GM23248 (cell line): Measurements from ENCODE around the gene FCHO1. TPM values are rescaled to one million over a fixed set of nuclear protein-coding genes. Genes with fewer than 3 reads are reported as not detected.

Experiments used
- DNase-seq: peaks from one replicate; pipeline ENCODE4 v3.0.0-alpha.2; 2015
- H2AFZ ChIP-seq: fragments of 200-600 bp; sonication (generic); 2 replicates; pipeline ENCODE4 v1.6.1; 2016; ENCODE audit warnings: antibody characterized with exemption
- H3F3A ChIP-seq: fragments of 200-600 bp; sonication (generic); 2 replicates; pipeline ENCODE4 v1.6.1; 2016; ENCODE audit warnings: mild to moderate bottlenecking, antibody characterized with exemption, mixed run types; ENCODE audit not compliant: insufficient read depth
- H3K27ac ChIP-seq: fragments of 200-600 bp; sonication (generic); 2 replicates; pipeline ENCODE4 v1.5.1; 2016; ENCODE audit warnings: mild to moderate bottlenecking
- H3K27me3 ChIP-seq: fragments of 200-600 bp; sonication (generic); replicated peaks from 2 replicates; pipeline ENCODE4 v1.6.1; 2016; ENCODE audit warnings: mild to moderate bottlenecking; ENCODE audit not compliant: insufficient read depth
- H3K36me3 ChIP-seq: fragments of 200-600 bp; sonication (generic); 2 replicates; pipeline ENCODE4 v1.6.1; 2016; ENCODE audit warnings: low read depth, mild to moderate bottlenecking
- H3K4me1 ChIP-seq: fragments of 200-600 bp; sonication (generic); 2 replicates; pipeline ENCODE4 v1.6.1; 2016; ENCODE audit warnings: mild to moderate bottlenecking; ENCODE audit not compliant: insufficient read depth
- H3K4me2 ChIP-seq: fragments of 200-600 bp; sonication (generic); one replicate; pipeline ENCODE4 v1.6.1; 2016; ENCODE audit warnings: mild to moderate bottlenecking; ENCODE audit not compliant: unreplicated experiment
- H3K4me3 ChIP-seq: fragments of 200-600 bp; sonication (generic); 2 replicates; pipeline ENCODE4 v1.5.1; 2016; ENCODE audit warnings: mild to moderate bottlenecking
- H3K79me2 ChIP-seq: fragments of 200-600 bp; sonication (generic); 2 replicates; pipeline ENCODE4 v1.6.1; 2016; ENCODE audit warnings: mild to moderate bottlenecking; ENCODE audit not compliant: insufficient read depth
- H3K9ac ChIP-seq: fragments of 200-600 bp; sonication (generic); 2 replicates; pipeline ENCODE4 v1.6.1; 2016; ENCODE audit warnings: mild to moderate bottlenecking
- H3K9me2 ChIP-seq: fragments of 200-600 bp; sonication (generic); 2 replicates; pipeline ENCODE4 v1.6.1; 2016; ENCODE audit warnings: mixed run types, mild to moderate bottlenecking, moderate library complexity; ENCODE audit not compliant: insufficient read depth
- H3K9me3 ChIP-seq: fragments of 200-600 bp; sonication (generic); one replicate; pipeline ENCODE4 v1.6.1; 2017; ENCODE audit warnings: low read depth
- H4K20me1 ChIP-seq: fragments of 200-600 bp; sonication (generic); 2 replicates; pipeline ENCODE4 v1.6.0; 2016; ENCODE audit not compliant: insufficient read depth
- EZH2 ChIP-seq: fragments of 200-600 bp; sonication (generic); IDR thresholded peaks from 2 replicates; pipeline ENCODE4 v1.6.1; 2018; ENCODE audit warnings: antibody characterized with exemption, mild to moderate bottlenecking; ENCODE audit not compliant: insufficient read depth, poor library complexity, severe bottlenecking
- EZH2phosphoT487 ChIP-seq: fragments of 200-600 bp; sonication (generic); IDR thresholded peaks from 2 replicates; pipeline ENCODE4 v1.6.1; 2018; ENCODE audit warnings: antibody characterized with exemption, moderate library complexity, mild to moderate bottlenecking, low read depth; ENCODE audit not compliant: insufficient read depth
- WGBS, 2 experiments: methylation state at CpG; one replicate each; pipeline ENCODE4 v1.1.6; 2015 to 2017; ENCODE audit warnings: low lambda C conversion rate in 2 of 2, low coverage in 1 of 2; ENCODE audit errors: missing lambda C conversion rate in 2 of 2; 5-methylcytosine and 5-hydroxymethylcytosine counted together
- in situ Hi-C: fragments of 300-500 bp; cut with MboI; formaldehyde crosslinking; loops from 2 replicates; pipeline ENCODE4 v1.15.0; 2020
- polyA plus RNA-seq: library from polyadenylated mRNA; unstranded; fragments of >200 nt; fragmentation: Nextera tagmentation; extraction: Ambion mirVana; gene quantifications from 2 replicates; pipeline ENCODE4 v1.2.1, GENCODE V29; 2016
- total RNA-seq: library from RNA; depleted of rRNA; stranded (reverse); fragments of >200 nt; shearing (Covaris generic); gene quantifications from 2 replicates; pipeline ENCODE4 v1.2.3, GENCODE V29; 2014

The FCHO1 gene
- total and polyA plus RNA-seq, 2 experiments from 2014 or later, result 0.43 to 1.1 TPM

GRCh38 chr19:17743874-17744580, 7.2 kb upstream of the FCHO1 start:
- Histone ChIP-seq H3K79me2 (no peaks in the 10 kb centered on the region), H3K27me3 (no peaks in the 10 kb centered on the region), H3K4me1 (no peaks in the 10 kb centered on the region), H3K27ac (no peak overlapping the region), H3K9ac (no peak overlapping the region), H3F3A (peaks cover 5% of the 10 kb centered on the region; the same call in 1 of the 2 replicates), H3K36me3 (no peaks in the 10 kb centered on the region), H2AFZ (no peak overlapping the region), H3K4me2 (no peak overlapping the region), H3K9me2 (no peaks in the 10 kb centered on the region), H3K4me3 (no peak overlapping the region), H4K20me1 (no peaks in the 10 kb centered on the region), H3K9me3 (no peaks in the 10 kb centered on the region)
- WGBS, 2 experiments, result 69 to 71% methylated on average over 6 of the region's 6 CpGs
- peak; percentile 65 for DNase-seq
- TF ChIP-seq EZH2 (no peak), EZH2phosphoT487 (no peak)
- in situ Hi-C loops, result no loop called here

DNA sequence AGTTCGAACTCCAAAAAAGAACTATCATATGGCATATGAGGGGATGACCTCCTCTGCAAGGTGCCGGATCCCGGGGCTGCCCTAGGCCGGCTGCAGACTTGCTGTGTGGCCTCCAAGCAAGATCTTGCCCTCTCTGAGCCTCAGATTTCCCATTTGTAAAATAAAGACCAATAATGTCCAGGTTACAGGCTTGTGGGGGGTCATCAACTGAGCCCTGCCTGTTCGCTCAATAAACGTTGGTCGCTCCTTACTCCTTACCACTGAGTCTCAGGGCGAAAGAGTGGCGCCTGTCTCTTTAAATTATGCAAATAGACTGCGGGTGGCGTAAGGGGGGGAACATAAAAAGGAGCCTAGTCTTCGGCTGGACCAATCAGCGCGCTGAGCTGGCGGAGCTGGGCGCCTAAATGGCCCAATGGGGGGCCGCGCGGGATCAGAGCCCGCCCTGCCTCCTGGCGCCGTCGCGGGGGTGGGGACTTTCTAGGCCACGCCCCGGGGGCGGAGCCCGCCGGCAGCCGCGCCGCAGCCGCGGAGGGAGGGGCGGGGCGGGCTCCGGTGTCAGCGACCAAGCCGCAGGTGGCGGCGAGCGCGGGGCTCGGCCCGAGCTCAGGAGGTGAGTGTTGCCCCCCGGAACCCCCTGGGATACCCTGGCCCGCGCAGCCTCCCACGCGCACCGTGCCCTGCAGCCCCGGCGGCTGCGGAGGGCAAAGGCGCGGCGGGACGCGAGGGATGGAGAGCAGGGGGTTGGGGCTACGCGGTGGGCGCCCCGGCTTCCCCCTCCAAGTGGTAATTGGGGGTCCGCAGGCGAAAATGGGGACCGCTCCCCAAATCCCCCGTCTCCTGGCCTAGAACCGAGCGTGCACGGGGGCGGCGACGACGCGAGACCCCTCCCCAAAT, 3.8 kb upstream of the FCHO1 start:
- no peaks in the 10 kb centered on the region for H3K27me3 ChIP-seq
- no peaks in the 10 kb centered on the region for H3K4me1 ChIP-seq
- H3K79me2 ChIP-seq, result no peaks in the 10 kb centered on the region
- H3K36me3 ChIP-seq, result no peaks in the 10 kb centered on the region
- H3K4me2 ChIP-seq, result peak overlapping the region; percentile 48
- in situ Hi-C loops, result no loop called here
- no peak overlapping the region for H3K27ac ChIP-seq
- 6 to 10% methylated on average over 44 to 59 of the region's 75 CpGs for WGBS, 2 experiments
- peaks cover 16% of the 10 kb centered on the region; the same call in 1 of the 2 replicates for H3F3A ChIP-seq
- peak overlapping the region; percentile 51; the same call in 1 of the 2 replicates for H2AFZ ChIP-seq
- TF ChIP-seq EZH2phosphoT487 (no peak), EZH2 (no peak)
- no peaks in the 10 kb centered on the region for H4K20me1 ChIP-seq
- peak; percentile 96 for DNase-seq
- H3K4me3 ChIP-seq, result peak overlapping the region; percentile 62
- no peaks in the 10 kb centered on the region for H3K9me3 ChIP-seq
- H3K9me2 ChIP-seq, result no peaks in the 10 kb centered on the region
- no peak overlapping the region for H3K9ac ChIP-seq

DNA sequence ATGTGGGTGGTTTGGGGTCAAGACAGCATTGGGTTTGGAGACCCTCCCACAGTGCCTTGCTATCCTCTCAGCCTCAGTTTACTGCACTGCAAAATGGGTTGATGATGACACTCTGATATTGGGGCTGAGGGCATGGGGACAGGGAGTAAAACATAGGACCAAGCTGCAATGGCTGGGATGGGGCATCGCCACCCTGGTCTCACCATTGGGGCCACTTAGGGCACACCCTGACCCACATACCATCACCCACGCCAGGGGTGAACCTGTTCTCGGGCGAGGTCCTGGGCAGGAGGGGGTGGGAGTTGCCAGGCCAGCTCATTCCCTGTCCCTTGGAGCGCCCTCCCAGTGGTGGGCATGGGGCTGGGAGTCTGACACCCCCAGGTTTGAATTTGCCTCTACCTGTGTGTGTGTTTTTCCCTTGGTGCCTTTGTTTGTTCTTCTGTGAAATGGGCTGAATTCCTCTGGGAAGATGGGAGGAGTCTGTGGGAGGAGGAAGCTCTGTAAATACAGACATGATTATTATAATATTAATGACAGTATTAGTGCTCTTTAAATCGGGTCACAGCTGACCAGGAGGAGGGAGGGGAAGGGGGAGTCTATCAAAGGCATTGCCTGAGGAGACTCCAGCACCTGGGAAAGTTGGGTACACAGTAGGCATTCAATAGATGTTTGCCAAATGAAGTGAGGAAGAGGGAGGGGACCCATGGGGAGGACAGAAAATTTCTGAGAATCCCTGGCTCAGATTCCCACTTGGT, 2.2 kb upstream of the FCHO1 start:
- no peak for DNase-seq
- no peak for TF ChIP-seq EZH2
- TF ChIP-seq EZH2phosphoT487, result no peak
- H3K36me3 ChIP-seq, result no peaks in the 10 kb centered on the region
- H3K79me2 ChIP-seq, result no peaks in the 10 kb centered on the region
- peaks cover 16% of the 10 kb centered on the region; the same call in 1 of the 2 replicates for H3F3A ChIP-seq
- no peaks in the 10 kb centered on the region for H3K9me3 ChIP-seq
- WGBS, 2 experiments, result 60% methylated on average over 6 of the region's 6 CpGs
- no peaks in the 10 kb centered on the region for H3K4me1 ChIP-seq
- no peak overlapping the region for H3K4me2 ChIP-seq
- H3K27ac ChIP-seq, result no peak overlapping the region
- H3K4me3 ChIP-seq, result no peak overlapping the region
- H3K27me3 ChIP-seq, result no peaks in the 10 kb centered on the region
- H3K9ac ChIP-seq, result no peak overlapping the region
- no peak overlapping the region for H2AFZ ChIP-seq
- no peaks in the 10 kb centered on the region for H3K9me2 ChIP-seq
- no peaks in the 10 kb centered on the region for H4K20me1 ChIP-seq
- in situ Hi-C loops, result no loop called here

DNA sequence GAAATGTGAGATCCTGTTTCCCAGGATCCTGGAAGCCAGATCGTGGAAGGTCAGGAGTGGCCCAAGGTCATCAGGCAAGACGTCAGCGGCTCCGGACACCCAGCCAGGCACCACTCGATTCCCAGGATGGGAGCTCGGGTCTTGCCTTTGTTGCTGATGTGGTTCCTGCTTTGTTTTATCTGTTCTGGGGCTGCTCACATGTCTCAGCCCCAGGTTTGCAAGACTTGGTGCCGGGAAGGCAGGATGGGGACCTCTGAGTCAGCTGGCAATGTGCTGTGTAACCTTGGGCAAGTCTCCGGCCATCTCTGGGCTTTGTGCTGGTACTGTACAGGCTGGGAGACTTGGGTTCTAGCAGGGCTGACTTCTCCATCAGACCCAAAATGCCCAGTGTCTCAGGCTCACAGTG, 1.4 kb upstream of the FCHO1 start:
- Histone ChIP-seq H3K79me2 (no peaks in the 10 kb centered on the region), H3K9me2 (no peaks in the 10 kb centered on the region), H3K9ac (no peak overlapping the region), H3K4me1 (no peaks in the 10 kb centered on the region), H3K9me3 (no peaks in the 10 kb centered on the region), H3F3A (peaks cover 16% of the 10 kb centered on the region; the same call in 1 of the 2 replicates), H3K4me3 (no peak overlapping the region), H3K27ac (no peak overlapping the region), H4K20me1 (no peaks in the 10 kb centered on the region), H3K4me2 (no peak overlapping the region), H3K36me3 (no peaks in the 10 kb centered on the region), H3K27me3 (no peaks in the 10 kb centered on the region), H2AFZ (no peak overlapping the region)
- DNase-seq, result peak; percentile 44
- in situ Hi-C loops, result no loop called here
- WGBS, 2 experiments, result 19 to 24% methylated on average over 8 of the region's 8 CpGs
- TF ChIP-seq EZH2, result no peak
- TF ChIP-seq EZH2phosphoT487, result no peak
